Activated CD4-positive, alpha-beta T cell treated with anti-CD3 and anti-CD28 coated beads, Interleukin-2, amount 50 U/mL, for 24 hours (primary cell): ENCODE results near the gene TEX22.

Experiments
- DNase-seq, 2 donors: peaks; one replicate each; pipeline ENCODE4 v3.0.0-alpha.2; 2020; ENCODE audit warnings: low read depth in 1 of 2, low spot score in 1 of 2

TEX22 gene

DNA sequence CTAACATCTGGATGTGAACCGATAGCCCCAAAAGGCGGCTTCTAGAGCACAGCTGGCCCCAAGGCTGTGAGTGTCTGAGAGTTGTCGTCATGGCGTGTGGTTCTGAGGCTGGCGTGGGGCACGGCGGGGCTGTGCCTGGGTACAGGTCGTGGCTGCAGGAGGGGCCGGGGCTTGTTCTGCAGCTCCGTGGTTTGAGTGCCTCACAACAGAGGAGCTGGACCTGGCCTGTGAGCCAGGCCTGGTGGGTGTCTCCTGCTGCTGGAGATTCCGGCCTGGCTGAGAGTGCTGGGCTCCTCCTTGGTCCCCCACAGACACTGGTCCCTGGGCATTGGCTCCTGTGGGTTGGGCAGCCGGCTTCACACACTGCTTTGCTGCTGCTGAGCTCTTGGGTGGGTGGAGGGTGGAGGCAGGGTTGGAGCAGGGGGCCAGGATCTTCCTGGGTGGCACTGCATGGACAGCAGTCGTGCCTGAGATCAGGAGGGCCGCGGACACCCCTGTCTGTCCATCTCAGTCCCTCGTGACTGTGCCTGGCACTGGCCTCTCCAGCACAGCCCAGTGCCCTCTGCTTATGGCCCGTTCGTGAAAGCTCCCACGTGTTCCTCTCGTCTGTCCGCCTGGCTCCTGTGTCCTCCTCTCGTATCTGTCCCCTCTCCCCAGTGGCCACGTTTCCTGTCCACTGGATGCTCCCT, 31.8 kb upstream of the TEX22 start:
- no peak for DNase-seq

DNA sequence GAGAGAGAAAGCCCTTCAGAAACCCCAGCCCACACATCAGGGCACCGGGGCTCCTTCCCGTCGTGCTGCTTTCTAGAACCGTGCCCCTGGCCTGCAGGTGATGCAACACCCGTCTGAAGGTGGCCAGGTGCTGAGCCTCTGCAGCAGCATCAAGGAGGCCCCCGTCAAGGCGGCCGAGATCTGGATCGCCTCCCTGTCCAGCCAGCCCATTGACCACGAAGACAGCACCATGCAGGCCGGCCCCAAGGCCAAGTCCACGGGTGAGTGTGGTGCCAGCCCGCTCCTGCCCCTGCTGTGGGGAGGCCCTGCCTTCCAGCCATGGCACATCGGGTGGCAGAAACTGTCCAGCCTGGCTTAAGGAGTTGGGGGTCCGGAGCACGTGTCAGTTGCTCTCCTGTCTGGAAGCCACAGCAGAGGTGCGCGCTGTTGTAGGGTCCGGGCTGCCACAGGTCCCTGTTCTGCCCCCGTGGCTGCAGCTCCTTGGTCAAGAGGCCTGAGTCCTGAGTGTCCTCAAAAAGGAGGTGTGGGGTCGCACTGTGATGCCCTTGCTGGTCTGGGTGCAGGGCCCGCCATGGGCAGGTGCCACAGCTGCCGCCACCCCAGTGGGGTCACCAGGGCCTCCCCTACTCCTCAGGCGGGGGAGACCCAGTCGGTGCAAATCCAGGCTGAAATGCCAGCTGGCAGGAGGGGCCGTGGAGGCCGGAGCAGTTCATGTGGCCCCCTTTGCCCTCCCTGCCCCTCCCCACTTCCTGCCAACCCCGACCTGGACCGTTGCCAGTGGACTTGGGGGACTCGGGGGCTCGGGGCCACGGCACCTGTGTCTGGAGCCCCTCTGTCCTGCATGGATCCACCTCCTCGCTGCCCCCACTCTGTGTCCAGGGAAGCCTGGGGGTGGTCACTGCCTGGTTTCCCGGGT, 31.0 kb upstream of the TEX22 start:
- no peak for DNase-seq

DNA sequence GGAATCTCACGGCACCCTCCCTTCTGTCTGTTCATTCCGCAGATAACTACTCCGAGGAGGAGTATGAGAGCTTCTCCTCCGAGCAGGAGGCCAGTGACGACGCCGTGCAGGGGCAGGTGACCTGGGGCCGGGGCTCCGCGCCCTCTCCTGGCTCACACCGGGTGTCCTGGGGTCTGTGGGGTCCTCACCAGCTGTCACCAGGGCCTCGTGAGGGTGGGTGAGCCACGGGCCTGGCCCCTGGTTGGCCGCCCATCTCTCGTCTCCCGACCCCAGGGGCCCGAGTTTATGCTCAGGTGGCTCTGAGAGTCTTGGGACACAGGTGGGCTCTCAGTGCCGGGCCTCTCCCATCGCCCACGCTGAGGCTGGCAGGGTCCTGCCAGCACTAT, 30.3 kb upstream of the TEX22 start:
- no peak for DNase-seq

DNA sequence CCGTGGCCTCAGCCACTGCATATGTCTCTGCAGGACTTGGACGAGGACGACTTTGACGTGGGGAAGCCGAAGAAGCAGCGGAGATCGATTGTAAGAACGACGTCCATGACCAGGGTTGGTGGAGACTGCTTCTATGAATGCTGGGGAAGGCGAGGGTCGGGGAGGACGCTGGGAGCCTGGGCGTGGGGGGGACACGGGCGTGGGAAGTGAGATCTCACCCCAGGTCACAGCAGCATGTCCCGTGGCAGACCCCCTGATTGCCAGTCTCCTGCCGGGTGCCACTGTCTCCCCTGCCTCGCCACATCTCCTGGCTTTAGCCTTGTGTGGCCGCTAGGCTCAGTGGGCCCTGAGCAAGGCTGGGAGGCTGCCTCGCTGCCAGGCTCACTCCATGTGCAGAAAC, 29.9 kb upstream of the TEX22 start:
- no peak for DNase-seq

DNA sequence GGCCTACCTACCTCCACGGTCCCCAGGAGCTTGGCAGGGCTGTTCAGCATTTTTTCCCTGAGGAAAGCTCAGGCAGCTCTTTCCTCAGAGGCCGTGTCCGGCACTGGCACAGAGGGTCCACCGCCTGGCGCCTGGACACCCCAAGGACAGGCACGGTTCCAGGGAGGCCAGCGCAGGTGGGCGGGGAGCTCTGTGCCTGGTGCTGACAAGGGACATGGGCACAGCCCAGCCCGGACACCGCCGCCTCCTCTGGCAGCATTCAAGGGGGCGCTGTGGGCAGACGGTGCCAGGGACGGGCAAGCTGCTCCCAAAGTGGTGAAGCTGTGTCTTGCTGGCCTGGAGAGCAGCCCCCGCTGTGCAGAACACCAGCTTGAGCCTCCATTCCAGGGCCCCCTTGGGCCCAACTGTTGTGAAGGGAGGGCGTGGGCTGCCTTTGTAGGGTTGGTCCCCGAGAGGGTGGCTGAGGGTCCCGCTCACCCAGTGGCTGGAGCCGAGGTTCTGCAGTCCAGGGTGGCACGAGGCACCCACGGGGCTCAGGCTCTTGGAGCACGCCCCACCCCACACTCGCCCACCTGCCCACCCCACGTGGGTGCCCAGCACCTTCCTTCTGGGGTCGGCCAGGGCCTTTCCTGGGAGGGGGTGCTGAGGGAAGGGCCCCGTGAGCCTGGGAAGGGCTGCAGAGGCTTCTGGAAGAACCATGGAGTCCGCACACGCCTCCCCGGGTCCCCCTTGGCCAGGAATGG, 29.3 kb upstream of the TEX22 start:
- no peak for DNase-seq

DNA sequence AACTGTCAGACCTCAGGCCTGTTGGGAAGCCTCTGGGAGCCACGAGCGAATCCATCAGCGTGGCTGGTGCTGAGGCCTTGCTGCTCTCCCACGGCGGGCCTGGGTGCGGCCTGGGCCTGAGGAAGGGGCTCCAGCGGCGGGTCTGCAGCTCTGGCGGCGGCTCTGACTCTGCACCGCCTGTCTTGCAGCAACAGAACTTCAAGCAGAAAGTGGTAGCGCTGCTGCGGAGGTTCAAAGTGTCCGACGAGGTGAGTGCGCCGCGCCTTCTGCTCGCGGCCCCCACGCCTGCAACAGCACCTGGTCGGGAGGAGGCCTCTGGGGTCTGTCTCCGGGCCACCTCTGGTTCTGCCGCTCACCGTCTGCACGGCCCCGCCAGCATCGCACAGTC, 28.7 kb upstream of the TEX22 start:
- no peak for DNase-seq

DNA sequence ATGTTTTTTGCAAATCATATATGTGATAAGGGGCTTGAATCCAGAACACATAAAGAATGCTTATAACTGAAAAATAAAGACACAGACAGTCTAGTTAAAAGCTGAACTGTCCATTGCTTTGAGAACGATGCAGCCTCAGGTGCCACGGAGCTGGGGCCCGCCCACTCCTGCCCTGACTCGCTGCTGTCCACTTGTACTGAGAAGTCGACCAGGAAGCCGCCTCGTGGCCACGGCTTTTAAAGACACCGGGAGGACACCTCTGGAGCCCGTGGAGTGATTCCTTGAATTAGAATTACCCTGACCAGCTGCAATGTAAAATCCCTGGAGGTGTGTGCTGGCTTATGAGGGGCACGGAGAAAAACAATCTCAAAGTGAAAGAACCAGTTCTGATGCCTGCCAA, 23.9 kb upstream of the TEX22 start:
- no peak for DNase-seq

DNA sequence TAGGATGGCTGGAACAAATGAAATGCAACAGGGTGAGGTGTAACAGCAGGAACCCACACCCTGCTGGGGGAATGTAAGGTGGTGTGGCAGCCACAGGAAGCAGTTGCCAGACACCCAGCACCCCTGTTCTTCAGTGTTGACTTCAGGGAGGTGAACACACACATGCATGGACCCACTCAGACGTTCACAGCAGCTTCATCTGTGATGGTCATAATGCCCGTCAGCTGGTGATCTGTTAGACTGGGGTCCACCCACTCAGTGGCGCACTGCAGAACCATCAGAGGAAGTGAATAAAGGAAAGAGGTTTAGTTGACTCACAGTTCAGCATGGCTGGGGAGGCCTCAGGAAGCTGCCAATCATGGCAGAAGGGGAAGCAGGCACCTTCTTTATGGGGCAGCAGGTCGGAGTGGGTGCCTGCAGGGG, 22.7 kb upstream of the TEX22 start:
- DNase-seq = peak in 1 of 2 donors; percentile 11

DNA sequence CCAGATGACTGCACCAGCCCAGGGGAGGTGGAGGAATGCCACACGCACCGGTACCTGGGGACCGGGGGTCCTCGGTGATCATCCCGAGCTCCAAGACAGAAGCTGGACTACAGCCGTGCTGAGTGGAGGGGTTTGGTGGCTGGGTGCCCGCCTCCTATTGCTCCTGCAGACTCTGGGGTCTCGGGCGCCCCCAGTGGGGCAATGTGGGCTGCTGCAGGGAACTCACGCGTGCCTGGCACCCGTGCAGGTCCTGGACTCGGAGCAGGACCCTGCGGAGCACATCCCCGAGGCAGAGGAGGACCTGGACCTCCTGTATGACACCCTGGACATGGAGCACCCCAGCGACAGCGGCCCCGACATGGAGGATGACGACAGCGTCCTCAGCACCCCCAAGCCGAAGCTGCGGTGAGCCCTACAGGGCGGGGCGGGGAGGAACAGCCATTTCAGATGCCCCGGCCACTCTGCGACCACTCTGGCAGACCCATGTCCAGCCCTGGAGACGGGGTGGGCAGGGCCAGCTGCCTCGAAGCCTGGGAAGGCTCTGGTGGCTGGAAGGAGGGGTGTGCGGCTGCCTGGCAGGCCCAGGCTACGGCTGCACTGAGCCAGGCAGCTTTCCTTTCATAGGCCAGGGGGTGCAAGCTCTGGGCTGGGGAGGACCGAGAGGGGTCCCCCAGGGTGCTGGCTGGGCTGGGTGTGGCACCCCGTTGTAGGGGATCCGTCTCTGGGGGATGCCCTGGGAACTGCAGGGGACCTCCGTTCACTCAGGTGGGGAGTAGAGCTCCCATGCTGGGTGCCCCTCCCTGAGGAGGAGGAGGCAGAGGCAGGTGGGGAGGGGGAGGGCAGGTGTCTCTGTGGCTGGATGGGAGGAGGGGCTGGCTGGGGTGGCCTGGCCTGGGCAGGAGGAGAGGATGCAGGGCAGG, 21.6 kb upstream of the TEX22 start:
- no peak for DNase-seq

DNA sequence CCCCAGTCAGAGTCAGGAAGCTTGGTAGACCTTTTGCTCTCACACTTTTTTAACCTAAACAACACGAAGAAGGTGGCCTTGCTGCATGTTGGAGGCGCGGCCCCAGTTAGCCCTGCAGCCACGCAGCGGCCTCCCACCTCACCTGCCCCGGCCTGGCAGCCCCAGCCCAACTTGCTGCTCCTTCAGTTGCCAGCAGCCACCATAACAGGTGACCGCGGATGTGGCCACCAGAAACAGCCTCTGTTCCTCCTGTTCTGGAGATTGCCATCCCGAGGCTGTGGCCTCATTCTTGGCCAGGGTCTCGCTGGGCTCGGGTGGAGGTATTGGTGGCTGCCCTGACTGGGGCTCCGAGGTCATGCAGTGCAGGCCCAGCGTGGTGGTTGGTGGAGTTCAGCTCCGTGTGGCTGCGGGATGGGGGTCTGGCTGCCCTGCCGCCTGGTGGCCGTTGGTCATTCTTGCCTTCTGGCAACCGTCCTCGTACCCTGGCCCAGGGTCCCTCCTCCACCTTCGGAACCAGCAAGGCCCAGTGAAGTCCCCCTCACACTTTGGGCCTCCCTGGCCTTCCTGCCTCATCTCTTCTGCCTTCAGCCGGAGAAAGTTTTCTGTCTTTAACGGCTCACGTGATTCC, 20.7 kb upstream of the TEX22 start:
- no peak for DNase-seq

DNA sequence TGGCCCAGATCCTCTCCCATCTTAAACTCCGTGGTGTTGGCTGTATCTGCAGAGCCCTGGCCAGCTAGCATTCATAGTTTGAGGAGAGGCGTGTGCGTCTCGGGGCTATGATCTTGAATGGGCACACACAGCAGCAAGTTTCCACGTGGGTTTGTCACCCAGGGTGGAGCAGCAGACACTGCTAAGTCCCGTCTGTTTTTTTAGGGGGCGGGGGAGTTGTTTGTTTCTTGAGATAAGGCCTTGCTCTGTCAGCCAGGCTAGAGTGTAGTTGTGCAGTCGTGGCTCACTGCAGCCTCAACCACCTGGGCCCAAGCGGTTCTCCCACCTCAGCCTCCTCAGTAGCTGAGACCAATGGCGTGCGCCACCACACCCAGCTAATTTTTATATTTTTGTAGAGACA, 20.1 kb upstream of the TEX22 start:
- DNase-seq = no peak

DNA sequence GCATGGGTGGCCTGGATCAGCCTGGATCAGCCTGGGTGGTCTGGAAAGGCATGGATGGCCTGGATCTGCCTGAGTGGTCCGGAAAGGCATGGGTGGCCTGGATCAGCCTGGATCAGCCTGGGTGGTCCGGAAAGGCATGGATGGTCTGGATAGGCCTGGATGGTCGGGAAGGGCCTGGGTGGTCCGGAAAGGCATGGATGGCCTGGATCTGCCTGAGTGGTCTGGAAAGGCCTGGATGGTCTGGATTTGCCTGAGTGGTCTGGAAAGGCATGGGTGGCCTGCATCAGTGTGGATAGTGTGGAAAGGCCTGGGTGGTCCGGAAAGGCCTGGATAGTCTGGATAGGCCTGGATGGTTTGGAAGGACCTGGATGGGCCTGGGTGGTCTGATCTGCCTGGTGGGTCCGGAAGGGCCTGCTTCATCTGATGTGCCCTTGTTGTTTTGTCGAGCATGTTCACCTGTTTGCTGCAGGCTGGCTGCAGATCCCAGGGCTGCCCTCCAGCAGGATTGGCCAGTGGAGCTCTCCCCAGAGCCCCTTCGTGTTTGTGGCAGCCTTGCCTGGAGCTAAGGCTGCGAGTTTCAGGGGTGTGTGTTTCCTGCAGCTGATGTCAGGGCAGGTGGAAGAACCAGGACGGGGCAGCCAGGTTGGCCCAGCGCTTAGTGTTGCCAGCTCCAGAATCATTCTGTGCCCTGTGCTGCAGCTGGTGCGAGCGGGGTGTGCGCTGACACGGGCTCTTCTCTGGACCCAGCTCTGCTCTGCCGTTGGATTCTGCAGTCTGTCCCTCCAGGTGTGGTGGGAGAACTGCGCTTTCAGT, 19.3 kb upstream of the TEX22 start:
- DNase-seq = no peak

DNA sequence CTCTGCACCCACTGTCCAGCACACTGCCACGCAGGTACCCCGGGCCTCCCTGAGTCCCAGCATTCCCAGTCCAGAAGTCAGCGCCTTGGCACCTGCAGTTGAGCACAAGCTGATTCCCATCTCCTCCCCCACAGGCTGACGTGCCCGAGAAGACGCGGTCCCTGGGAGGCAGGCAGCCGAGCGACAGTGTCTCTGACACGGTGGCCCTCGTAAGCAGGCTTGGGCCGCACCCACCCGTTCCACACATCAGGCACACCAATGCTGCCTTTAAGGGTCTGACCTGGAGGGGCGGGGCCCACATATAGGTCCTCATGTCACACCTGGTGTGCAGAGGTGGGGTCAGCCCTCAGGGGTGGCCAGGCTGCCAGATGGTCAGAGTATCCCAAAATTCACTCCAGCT, 18.4 kb upstream of the TEX22 start:
- no peak for DNase-seq

DNA sequence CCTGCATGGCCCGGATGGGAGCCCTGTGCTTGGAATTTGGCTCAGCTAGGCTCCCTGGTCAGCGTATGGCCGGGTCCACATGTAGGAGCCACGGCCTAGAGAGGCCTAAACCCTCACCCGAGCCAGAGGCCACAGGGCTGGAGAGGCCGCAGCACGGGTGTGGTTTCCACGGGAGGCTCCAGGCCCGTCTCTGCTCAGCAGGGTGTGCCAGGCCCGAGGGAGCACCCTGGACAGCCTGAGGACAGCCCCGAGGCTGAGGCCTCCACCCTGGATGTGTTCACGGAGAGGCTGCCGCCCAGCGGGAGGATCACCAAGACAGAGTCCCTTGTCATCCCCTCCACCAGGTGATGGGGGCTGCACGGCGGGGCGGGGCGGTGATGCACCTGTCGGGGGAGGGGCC, 17.6 kb upstream of the TEX22 start:
- DNase-seq = no peak

DNA sequence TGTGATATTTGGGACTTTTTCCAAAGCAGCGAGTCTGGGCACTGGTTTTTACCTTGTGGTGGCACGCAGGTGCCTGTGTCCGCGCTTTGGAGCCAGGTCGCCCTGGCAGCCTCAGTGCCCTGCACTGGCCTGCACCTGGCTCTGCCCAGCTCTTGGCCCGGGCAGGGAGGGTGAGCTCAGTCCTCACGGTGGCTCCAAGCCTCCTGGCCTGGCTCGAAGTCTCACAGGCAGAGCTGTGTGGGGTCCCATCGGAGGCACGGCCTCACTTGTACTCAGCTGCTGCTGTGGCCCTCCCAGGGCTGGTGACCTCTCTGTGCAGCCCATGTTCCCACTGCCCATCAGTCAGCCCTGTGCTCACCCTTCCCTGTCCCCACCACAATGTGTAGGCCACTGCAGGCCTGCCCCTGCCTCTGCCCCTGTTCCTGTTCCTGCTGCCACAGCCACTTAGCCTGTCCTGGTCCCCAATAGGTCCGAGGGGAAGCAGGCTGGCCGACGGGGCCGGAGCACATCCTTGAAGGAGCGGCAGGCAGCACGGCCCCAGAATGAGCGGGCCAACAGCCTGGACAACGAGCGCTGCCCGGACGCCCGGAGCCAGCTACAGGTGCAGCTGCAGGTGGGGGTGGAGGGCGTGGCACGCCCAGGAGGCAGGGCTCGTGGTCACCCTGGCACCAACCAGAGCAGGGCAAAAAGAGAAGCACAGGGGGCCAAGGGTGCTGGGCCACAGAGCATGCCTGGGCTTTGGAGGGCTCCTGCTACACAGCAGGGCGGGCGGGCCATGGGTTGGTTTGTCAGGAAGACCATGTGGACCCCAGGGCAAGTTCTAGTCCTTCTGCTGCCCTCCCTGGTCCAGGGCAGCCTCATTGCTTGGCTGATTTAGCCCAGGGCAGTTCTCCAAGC, 16.6 kb upstream of the TEX22 start:
- DNase-seq = no peak

DNA sequence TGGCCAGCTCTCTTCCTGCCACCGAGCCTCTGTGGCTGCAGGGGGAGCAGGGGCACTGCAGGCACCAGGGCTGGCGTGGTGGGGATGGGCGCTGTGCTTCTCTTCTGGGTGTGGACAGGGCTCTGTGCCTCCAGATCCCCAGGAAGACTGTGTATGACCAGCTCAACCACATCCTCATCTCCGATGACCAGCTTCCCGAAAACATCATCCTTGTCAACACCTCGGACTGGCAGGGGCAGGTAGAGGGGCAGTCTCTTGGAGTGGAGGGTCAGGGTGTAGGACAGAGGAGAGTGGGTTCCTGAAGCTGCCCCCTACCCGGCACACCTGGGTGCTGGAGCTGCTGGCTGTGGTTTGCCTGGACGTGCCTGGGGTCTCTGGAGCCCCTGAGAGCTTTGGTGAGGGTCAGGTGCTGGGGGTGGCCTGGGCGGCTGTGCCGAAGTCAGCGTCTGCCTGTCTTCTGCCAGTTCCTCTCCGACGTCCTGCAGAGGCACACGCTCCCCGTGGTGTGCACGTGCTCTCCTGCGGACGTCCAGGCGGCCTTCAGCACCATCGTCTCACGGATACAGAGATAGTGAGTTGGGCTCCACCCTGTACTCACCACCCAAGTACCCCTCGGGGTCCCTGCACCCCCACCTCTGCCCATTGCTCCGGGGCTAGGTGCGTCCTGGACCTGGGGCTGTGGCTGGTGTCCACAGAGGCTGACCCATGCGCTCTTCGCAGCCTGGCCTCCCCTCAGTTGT, 15.8 kb upstream of the TEX22 start:
- DNase-seq = no peak

DNA sequence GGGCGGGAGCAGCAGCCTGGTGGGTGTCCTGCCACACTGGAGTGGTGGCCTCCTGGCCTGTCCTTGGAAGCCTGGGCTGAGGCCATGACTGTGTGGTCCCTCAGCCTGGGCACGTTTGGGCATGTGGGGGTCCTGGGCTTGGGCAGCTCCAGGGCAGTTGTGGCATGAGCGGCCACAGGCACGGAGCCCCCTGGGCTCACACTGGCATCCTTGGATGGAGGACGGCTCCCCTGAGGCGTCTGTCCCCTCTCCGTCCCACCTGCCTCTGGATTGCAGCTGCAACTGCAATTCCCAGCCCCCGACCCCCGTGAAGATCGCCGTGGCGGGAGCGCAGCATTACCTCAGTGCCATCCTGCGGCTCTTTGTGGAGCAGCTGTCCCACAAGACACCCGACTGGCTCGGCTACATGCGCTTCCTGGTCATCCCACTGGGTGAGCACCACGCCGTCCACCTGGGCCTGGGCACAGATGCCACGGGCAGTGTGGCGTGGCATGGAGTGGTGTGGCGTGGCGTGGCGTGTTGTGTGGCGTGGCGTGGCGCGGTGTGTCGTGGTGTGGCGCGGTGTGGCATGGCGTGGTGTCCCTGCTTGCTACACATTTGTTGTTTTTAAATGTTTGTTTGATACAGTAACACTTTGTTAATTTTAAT, 15.1 kb upstream of the TEX22 start:
- no peak for DNase-seq
